ENCODE measurements around the gene STAG1. TPM values are rescaled to one million over a fixed set of nuclear protein-coding genes. Genes with fewer than 3 reads are reported as not detected.
A peak's percentile ranks its signal among the peaks of the same experiment; 100 is the strongest.
"Not testable (repeated sequence)": the region's sequence is repeated elsewhere in the genome, so short reads cannot be mapped to it uniquely, and the experiment has no call there.

Gene STAG1
- total RNA-seq, 6 experiments from 2014 or later = 8.2 to 18.5 (median 12.7) TPM

GRCh38 chr3:136378011-136378410, 374.2 kb downstream of the STAG1 start:
- Histone ChIP-seq H3K27me3 (no peaks in the 10 kb centered on the region), H3K4me1 (no peaks in the 10 kb centered on the region), H3K4me3 (no peak overlapping the region), H3K27ac (no peak overlapping the region), H3K36me3 (no peaks in the 10 kb centered on the region), H3K9me3 (no peaks in the 10 kb centered on the region)
- WGBS (ENCODE audit: insufficient coverage, low coverage, low lambda C conversion rate, missing lambda C conversion rate) = 50% methylated on average over 1 of the region's 1 CpG
- intact Hi-C loops (cut with DNase I) = no loop called here
- no peak for TF ChIP-seq CTCF (IDR thresholded peaks at IDR 0.05)
- no peak for TF ChIP-seq POLR2A (IDR thresholded peaks at IDR 0.05)
- DNase-seq = no peak
- ATAC-seq = no peak

- 39% methylated on average over 2 of the region's 2 CpGs for WGBS (ENCODE audit: insufficient coverage, low coverage, low lambda C conversion rate, missing lambda C conversion rate)
- H3K27me3 ChIP-seq = no peaks in the 10 kb centered on the region
- H3K4me3 ChIP-seq = no peak overlapping the region
- ATAC-seq (no peak), DNase-seq (no peak)
- H3K36me3 ChIP-seq = no peaks in the 10 kb centered on the region
- H3K9me3 ChIP-seq = no peaks in the 10 kb centered on the region
- H3K27ac ChIP-seq = no peak overlapping the region
- no peaks in the 10 kb centered on the region for H3K4me1 ChIP-seq
- TF ChIP-seq CTCF (IDR thresholded peaks at IDR 0.05) (no peak), POLR2A (IDR thresholded peaks at IDR 0.05) (no peak)
- intact Hi-C loops (cut with DNase I) = no loop called here
Observed at GRCh38 chr3:136377508-136377907, 374.7 kb downstream of the STAG1 start.

GRCh38 chr3:136375800-136376199, 376.4 kb downstream of the STAG1 start:
- not testable (repeated sequence) for H3K36me3 ChIP-seq
- 96% methylated on average over 5 of the region's 5 CpGs for WGBS (ENCODE audit: insufficient coverage, low coverage, low lambda C conversion rate, missing lambda C conversion rate)

GRCh38 chr3:136366289-136366688, 385.9 kb downstream of the STAG1 start:
- Histone ChIP-seq H3K27me3 (no peaks in the 10 kb centered on the region), H3K27ac (no peak overlapping the region), H3K36me3 (no peaks in the 10 kb centered on the region), H3K4me1 (no peaks in the 10 kb centered on the region), H3K9me3 (no peaks in the 10 kb centered on the region), H3K4me3 (no peak overlapping the region)
- no peak for DNase-seq
- no peak for TF ChIP-seq POLR2A (IDR thresholded peaks at IDR 0.05)
- no peak for TF ChIP-seq CTCF (IDR thresholded peaks at IDR 0.05)
- intact Hi-C loops (cut with DNase I) = no loop called here
- no peak for ATAC-seq

More at GRCh38 chr3:136375800-136376199, 376.4 kb downstream of the STAG1 start:
- H3K9me3 ChIP-seq; H3K27me3 ChIP-seq; ATAC-seq; H3K27ac ChIP-seq; H3K4me3 ChIP-seq; H3K4me1 ChIP-seq; intact Hi-C loops (cut with DNase I); DNase-seq: not testable (repeated sequence)

DNA sequence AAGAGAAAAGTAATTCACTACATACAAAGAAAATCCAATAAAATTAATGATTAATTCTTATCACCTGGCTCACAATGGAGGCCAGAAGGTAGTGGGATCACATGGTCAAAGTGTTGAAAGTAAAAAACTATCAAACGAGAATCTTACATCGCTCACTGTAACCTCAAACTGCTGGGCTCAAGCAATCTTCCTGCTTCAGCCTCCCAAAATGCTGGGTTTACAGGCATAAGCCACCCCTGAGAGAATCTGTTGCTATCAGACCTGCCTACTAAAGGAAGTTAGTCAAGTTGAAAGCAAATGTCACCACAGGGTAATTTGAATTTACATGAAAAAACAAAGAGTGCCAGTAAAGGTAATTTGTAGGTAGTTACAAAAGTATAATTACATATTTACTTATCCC, 398.7 kb downstream of the STAG1 start:
- no peaks in the 10 kb centered on the region for H3K27me3 ChIP-seq
- H3K9me3 ChIP-seq = no peaks in the 10 kb centered on the region
- TF ChIP-seq CTCF (IDR thresholded peaks at IDR 0.05) (no peak), POLR2A (IDR thresholded peaks at IDR 0.05) (no peak)
- 46% methylated on average over 2 of the region's 2 CpGs for WGBS (ENCODE audit: insufficient coverage, low coverage, low lambda C conversion rate, missing lambda C conversion rate)
- intact Hi-C loops (cut with DNase I) = no loop called here
- no peak for DNase-seq
- no peaks in the 10 kb centered on the region for H3K36me3 ChIP-seq
- no peaks in the 10 kb centered on the region for H3K4me1 ChIP-seq
- H3K27ac ChIP-seq = no peak overlapping the region
- ATAC-seq = peak in 1 of 4 donors; percentile 44
- no peak overlapping the region for H3K4me3 ChIP-seq
